GM19193 (cell line): ENCODE measurements around the gene KRT24.

Source experiments
- POLR2A ChIP-seq: IDR thresholded peaks from 4 replicates; pipeline ENCODE4 v1.6.1; 2011; ENCODE audit not compliant: insufficient read depth, insufficient read length; ENCODE audit errors: extremely low read depth

The KRT24 gene

GRCh38 chr17:40703652-40704051, at the start of gene KRT24:
Gene KRT24, minus strand, starts transcription at chr17:40703752. Its CDS starts 59 bp downstream, at chr17:40703693.
- no peak for TF ChIP-seq POLR2A

DNA sequence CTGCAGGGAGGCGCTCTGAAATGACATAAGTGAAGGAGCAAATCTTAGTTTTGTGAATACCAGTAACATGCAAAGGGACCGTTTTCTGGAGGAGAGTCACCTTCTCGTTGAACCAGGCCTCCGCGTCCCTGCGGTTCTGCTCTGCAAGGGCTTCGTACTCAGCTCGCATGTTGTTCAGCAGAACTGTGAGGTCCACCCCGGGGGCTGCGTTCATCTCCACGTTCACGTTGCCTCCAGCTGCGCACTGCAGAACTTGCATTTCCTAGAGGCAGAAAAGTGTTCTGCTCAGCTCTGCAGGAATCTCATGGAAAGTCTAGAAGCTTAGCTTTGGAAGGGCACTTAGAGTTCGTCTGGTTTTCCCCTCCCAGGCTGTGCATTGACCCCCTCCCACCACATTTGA, 47.5 kb upstream of the KRT24 start:
- no peak for TF ChIP-seq POLR2A

DNA sequence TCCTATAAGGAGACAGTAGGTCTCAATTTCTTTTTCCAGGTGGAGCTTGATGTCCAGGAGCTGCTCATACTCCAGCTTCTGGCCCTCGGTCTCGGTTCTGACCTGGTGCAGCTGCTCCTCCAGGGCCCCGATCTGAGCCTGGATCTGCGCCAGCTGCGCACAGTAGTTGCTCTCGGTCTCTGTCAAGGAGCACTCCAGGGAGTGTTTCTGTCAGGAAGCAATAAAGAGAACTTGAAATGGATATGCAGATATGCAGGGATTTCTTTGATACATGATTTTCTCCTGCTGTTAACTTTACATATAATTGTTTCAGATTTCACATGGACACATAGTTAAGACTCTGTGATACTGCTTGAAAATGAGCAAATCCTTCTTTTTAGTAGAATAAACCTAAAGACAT, 46.8 kb upstream of the KRT24 start:
- no peak for TF ChIP-seq POLR2A

- TF ChIP-seq POLR2A = no peak
Observed at GRCh38 chr17:40738553-40738952, 35.0 kb upstream of the KRT24 start.

- no peak for TF ChIP-seq POLR2A
Observed at GRCh38 chr17:40735016-40735415, 31.5 kb upstream of the KRT24 start.

DNA sequence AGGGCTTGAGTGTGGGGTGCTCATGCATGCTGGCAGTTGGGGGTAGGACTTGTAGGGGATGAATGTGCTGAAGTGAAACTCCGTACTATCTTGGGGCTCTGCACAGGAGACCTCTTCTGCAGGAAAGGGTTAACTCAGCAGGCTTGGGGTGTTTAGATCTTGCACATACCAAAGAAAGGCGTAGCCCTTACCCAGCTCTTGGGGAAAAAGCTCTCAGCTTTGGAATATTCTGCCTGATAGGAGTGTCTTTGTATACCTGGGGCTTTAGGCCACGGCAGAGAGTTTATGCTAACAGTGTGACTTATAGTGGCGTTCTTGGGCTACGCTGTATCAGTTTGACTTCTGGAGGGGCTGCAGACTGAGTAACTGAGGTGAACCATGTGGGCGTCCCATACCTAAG, 30.5 kb upstream of the KRT24 start:
- no peak for TF ChIP-seq POLR2A

GRCh38 chr17:40730970-40731369, 27.4 kb upstream of the KRT24 start:
- no peak for TF ChIP-seq POLR2A

DNA sequence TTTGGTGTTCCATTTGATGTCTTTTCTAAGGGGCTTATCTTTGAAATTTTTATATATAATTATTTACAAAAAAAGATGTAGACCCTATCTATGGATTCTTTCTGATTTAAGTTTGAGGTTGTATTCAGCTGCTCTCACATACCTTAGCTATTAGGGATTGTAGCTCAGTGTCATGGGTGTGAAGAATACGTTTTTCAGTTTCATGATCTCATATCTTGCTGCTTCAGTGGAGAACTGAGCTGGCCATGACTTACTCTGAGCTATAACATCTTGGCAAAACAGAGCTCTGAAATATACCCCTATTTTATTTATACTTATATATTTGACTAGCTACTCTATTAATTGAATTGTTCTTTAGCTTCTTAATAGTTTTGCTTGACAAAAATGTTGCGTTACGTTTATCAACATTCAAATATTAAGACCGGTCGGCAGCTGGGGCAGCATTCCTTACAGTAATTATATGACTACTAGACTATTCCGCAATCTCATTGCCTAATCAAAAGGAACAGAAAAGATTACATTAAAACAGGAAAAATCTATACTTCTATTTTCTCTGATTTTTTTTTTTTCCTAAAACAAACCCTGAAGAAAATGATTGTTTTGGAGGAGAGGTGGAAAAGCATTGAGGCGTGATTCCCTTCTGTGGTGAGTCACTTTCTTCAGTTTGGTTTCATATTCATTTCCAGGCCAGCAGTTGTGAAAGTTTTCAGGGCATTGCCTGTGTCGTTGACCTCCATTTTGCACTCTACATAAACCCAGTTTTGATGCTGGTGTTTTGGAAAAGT, 24.1 kb upstream of the KRT24 start:
- no peak for TF ChIP-seq POLR2A

DNA sequence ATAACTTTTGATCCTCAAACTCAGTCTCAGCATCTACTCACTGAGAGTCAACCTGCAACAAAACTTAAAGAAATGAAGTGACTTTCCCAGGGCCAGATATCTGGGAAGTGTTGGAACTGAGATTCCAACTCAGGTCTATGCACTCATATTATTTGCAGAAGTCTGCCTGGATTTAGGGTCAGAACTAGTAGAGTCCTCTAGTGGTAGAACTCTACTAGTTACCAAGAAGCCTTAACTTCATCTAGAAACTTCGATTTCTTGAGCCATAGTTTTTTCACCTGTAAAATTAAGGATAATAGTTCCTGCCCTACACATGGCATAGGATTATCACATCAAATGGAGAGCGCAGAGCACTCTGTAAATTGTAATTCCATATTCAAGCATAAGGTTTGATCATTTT, 23.4 kb upstream of the KRT24 start:
- TF ChIP-seq POLR2A = no peak

- TF ChIP-seq POLR2A = no peak
Observed at GRCh38 chr17:40724656-40725055, 21.1 kb upstream of the KRT24 start.

GRCh38 chr17:40722241-40722640, 18.7 kb upstream of the KRT24 start:
- TF ChIP-seq POLR2A = no peak

GRCh38 chr17:40720899-40721298, 17.3 kb upstream of the KRT24 start:
- no peak for TF ChIP-seq POLR2A

- TF ChIP-seq POLR2A = no peak
Observed at GRCh38 chr17:40718930-40719329, 15.4 kb upstream of the KRT24 start.

- no peak for TF ChIP-seq POLR2A
Observed at GRCh38 chr17:40717776-40718175, 14.2 kb upstream of the KRT24 start.

DNA sequence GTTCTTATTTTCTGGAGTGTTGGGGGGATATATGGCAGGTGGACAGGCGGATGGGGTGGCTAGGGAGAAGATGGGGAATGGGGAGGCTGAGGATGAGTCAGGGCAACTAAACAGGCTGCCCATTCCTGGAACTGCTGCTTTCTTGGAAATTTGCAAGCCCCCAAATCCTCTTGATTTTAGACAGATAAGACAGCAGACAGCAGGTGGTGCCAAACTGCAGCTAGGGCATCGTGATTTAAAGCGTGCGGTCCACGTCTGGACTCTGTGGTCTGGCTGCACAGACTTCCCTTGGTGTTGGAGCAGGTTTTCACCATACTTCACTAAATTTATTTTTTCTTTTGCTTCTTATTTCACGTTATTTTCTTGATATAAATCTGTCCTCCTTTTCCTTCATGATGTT, 10.9 kb upstream of the KRT24 start:
- no peak for TF ChIP-seq POLR2A

GRCh38 chr17:40707745-40708144, 4.2 kb upstream of the KRT24 start:
- TF ChIP-seq POLR2A = no peak

- TF ChIP-seq POLR2A = no peak
Observed at GRCh38 chr17:40705584-40705983, 2.0 kb upstream of the KRT24 start.
